MM.1S (cell line): Measurements from ENCODE around the gene DMWD.

Source experiments
- CTCF ChIP-seq: fragments of 300-600 bp; sonication (generic); IDR thresholded peaks from 2 replicates; pipeline ENCODE4 v1.5.1; 2016; ENCODE audit warnings: antibody characterized with exemption, low read length, mixed read lengths
- EZH2 ChIP-seq: fragments of 300-600 bp; sonication (generic); optimal IDR thresholded peaks from 2 replicates; pipeline ENCODE3; 2017; ENCODE audit warnings: low read depth, mild to moderate bottlenecking, antibody characterized with exemption, low read length, mixed read lengths
- EZH2phosphoT487 ChIP-seq: fragments of 300-600 bp; sonication (generic); IDR thresholded peaks from 2 replicates; pipeline ENCODE4 v1.6.1; 2018; ENCODE audit warnings: antibody characterized with exemption, low read length

- TF ChIP-seq EZH2 (no peak), CTCF (no peak), EZH2phosphoT487 (no peak)
Measured at GRCh38 chr19:45767410-45767880, 25.2 kb downstream of the DMWD start.
